NCI-H1694 (cell line): ENCODE results near the gene CTTNBP2.

Experiments
- DNase-seq: peaks from one replicate; lab custom pipeline; 2025; lab: John Stamatoyannopoulos, UW

CTTNBP2 gene

DNA sequence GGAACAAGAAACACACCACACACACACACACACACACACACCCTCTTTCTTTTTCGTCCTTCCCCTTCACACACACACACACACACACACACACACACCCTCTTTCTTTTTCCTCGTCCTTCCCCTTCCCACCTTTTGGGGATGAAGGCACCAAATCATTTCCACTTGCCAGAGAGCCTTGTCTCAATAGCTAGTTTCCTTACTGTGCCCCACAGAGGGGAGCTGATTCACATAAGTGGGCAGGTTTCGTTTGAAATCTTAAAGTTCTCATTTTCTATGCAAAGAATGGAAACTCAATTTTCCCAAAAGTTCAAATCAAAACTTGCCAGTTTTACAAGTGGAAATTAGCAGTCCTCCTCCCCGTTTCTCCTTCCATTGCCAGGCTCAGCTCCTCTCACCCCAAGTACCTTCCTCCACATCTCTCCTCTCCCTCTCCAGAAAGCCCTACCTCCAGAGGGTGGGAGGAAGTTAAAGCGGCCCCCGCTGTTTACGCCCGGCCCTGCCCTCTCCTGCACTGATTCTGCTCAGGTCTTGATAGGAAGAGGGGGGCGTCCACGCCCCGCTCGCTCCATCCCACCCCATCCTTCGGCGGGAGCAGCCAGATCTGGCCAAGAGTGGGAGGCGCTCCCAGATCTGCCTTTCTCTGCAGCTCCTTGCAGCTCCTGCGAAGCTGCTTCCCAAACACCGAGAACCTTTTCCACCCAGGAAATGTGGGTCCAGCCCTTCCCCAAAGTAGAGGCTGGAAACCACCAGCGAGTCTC is 1.3 kb downstream of the CTTNBP2 start:
- no peak for DNase-seq

- DNase-seq: no peak
These were observed 1.9 kb downstream of the CTTNBP2 start for GRCh38 chr7:117871401-117871777.

- no peak for DNase-seq
These were observed 2.7 kb downstream of the CTTNBP2 start for GRCh38 chr7:117870448-117871130.

DNA sequence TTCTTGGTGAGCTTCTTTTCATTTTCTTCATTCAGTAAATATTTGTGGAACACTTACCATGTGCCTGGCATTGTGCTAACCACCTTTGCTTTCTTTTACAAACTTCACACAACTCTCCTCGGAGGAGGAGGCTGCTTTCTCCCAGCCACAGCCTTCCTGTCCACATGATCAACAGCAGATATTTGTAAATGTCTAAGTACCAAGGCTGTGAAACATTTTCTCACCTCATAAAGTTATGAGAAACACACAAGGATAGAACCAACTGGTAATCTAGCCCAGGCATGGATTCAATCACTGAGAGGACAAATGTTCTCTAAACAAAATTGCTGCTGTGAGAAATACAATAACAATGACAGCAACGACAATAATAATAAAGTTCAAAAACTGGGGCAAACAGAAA is 3.9 kb downstream of the CTTNBP2 start:
- no peak for DNase-seq

GRCh38 chr7:117863618-117864017 is 9.6 kb downstream of the CTTNBP2 start:
- no peak for DNase-seq

GRCh38 chr7:117862378-117862777 is 10.9 kb downstream of the CTTNBP2 start:
- no peak for DNase-seq

DNA sequence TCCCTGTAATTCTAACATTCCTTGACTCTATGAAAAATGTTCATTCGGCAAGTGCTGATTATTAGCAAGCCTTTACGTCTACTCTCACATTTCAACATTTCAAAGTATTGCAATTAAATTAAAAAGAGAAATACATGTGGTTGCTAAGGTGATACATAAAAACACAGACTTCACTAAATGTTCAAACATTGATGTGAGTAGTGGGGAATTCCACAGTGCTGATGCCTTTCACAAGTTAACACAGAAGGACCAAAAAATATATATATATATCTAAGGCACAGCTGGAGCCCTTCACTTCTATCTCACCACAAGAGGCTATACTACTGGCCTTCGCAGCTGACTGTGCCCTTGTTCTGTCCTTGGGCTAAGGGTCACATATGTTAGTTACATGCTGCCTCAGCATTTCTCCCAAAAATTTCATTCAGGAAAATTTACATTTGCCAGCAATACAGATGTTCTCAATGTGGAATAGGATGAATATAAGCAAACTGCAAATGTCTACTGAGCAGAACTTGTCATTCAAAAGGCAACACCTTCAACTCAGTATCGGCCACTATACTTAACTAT is 13.9 kb downstream of the CTTNBP2 start:
- no peak for DNase-seq

GRCh38 chr7:117858712-117859111 is 14.5 kb downstream of the CTTNBP2 start:
- DNase-seq: no peak

DNA sequence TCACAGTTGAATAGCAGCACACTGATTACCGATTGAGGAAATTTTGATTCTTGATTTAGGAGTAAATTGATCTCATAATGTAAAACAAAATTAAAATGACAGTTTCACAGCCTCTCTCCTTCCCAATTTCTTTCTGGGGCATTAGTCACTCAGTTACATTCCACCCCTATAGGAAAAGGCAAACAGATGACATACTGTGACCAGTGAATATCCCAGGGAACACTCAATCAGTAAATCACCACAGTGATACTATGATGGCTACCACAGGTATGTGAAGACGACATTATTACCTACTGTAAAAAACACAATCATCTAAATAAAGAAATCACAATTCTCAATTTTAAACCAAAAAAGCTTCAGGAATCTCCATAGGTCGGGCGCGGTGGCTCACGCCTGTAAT is 15.5 kb downstream of the CTTNBP2 start:
- no peak for DNase-seq

DNA sequence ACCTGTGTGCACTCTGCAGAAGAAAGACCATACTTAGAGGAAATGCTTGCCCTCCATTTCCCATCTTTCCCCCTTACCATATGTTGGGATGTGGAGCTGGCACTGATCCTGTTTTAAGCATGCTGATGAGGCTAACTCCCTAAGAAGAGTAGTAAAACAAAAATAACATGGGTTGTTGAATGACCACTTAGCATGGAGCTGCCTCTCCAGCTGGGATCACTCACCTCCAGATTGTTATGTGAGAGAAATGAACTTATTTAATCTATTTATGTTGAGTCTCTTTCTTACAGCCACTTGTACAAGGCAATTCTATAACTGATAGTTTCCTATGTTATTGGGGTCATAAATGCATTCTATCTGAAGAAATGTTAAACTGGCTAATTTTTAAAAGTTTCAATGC is 17.0 kb downstream of the CTTNBP2 start:
- no peak for DNase-seq

DNA sequence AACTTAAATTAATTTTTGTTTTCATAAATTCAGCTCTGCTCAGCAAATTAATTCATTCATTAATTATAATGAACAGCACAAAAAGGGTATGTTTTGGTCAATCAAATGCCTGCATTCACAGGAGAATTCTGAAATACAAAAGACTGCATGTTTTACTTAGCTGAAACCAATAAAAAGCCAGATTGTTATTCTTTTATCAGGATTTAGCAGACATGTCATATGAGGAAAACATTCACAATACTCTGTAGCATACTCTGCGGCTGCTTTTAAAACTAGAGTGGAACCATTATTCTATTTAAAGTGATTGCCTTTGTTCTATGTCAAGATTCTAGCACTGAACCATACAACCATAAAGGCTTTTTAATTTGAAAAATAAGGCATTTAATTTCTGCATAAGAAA is 19.1 kb downstream of the CTTNBP2 start:
- DNase-seq: no peak

DNA sequence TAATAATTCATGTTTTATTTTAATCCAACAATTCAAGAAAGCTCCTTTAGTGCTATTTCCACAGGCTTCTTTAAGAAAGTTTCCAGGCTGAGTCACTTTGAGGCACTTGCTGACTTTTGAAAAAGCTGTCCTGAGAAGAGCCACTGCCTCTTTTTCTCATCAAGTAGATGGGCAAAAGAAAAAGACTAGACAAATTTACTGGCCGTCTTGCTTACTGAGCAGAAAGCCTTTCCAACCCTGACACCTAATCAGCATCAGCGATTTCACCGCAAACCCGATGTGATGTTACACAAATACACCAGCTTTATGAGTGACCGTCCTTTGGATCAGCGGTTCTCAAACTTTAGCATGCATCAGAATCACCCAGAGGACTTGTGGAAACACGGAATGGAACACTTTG is 24.3 kb downstream of the CTTNBP2 start:
- DNase-seq: no peak

GRCh38 chr7:117844678-117845077 is 28.6 kb downstream of the CTTNBP2 start:
- no peak for DNase-seq

- DNase-seq: no peak
These were observed 31.6 kb downstream of the CTTNBP2 start for GRCh38 chr7:117841611-117842010.

DNA sequence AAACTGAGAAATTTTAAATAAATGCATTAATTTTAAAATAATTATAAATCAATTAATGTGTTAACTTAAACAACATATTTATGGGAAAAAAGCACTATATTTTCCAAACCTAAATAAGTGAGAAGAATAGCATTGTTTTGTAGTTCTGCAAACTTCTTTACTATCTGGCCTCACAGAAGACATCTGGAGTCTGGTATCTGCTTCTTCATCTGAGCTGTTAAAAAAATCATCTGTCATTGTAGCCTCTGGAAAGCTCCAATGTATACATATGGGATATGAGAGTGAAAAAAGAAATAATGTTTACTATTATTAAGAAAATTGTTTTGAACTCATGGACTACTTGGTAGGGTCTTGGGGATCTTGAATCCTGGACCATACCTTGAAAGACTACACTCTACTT is 32.2 kb downstream of the CTTNBP2 start:
- DNase-seq: no peak

DNA sequence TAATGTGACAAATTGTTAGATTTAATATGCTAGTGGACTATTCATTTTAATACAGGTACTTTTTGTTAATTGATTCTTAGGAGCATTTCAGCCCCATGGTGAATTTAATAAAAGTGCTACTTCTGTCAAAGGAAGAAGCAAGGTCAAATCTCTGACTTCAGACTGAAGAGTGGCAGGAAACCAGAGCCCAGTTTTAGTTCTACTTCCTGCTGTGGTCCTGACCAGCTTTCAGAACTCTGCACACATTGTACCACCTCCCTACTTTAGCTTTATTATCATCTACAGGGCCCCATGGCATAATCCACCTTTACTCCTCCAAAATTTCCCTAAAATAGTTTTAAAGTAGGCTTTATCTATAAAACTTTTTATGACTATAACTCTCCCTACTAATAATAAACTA is 33.7 kb downstream of the CTTNBP2 start:
- no peak for DNase-seq

DNA sequence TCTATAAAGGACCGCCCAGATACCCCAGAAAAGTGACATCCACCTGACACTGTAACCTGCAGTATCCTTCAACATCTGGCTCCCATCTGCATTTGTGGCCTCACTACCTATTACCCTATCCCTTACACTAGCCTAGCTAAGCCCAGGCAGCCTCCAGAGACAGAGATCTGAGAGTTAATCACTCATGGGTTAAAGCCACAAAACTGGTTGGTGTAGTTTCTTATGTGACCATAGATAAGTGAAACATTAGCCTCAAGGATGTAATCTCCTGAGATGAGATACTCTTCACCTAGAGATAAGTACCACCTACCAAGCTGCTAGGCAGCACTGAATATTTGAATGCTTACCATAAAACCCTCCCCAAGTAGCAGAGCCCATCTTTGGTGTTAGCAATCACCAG is 35.4 kb downstream of the CTTNBP2 start:
- DNase-seq: no peak

GRCh38 chr7:117835016-117835664 is 38.1 kb downstream of the CTTNBP2 start:
- DNase-seq: no peak

GRCh38 chr7:117830422-117830954 is 42.8 kb downstream of the CTTNBP2 start:
- DNase-seq: no peak

DNA sequence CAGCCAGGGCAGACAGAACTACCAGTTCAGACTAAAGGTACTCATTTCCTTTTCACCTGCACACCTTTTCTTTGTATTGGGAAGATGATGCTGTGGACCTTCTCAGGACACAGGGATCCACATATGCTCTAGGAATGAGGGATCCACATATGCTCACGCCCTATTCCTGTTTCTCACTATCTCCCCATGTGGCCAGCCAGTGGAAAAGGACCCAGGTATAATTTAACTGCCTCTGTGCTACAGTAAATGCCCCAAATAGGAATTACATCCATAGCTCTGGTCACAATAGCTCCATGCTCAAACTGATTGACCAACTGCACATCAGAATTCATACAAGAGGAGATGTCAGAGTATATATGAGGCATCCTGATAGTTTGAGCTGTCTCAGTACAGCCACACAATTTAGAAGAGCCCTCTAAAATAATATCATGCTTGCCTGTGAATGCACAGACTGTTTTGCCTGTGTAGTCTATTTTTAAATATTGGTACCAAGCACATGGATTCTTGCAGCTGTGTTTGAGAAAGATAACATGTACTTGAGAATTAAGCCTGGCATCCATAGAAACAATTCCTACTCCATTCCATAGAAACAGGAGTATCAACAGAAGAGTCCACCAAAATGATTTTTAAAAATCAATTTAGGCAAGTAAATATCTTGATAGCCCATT is 43.7 kb downstream of the CTTNBP2 start:
- no peak for DNase-seq

DNA sequence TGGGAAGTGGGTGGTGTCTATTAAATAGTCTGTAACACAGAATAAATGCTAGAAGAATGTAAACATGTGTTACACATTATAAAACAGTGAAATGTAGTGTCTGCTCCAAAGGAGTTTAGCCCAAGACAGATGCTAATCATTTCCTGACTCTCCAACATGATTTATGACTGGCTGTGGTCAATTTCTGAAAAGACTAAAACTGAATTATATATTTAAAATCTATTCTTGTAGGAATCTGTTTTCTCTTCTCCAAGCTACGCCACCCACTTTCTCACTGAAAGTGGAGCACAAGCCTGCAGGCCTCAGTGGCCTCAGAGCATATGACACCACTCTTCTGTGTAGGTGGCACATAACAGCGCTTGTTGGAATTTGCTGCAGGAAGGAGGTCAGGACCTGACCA is 44.4 kb downstream of the CTTNBP2 start:
- no peak for DNase-seq

GRCh38 chr7:117827862-117828261 is 45.4 kb downstream of the CTTNBP2 start:
- no peak for DNase-seq
